Loucy (cell line): Measurements from ENCODE around the gene RABL6.

Source experiments
- CTCF ChIP-seq: fragments of 200-600 bp; sonication (generic); conservative IDR thresholded peaks from 2 replicates; pipeline ENCODE4 v1.5.1; 2014; ENCODE audit warnings: mild to moderate bottlenecking, antibody characterized with exemption, low read length
- EZH2phosphoT487 ChIP-seq: fragments of 200-600 bp; IDR thresholded peaks from 2 replicates; pipeline ENCODE4 v1.6.1; 2018; ENCODE audit warnings: antibody characterized with exemption, mild to moderate bottlenecking, moderate library complexity, borderline replicate concordance

- TF ChIP-seq CTCF, result no peak
- no peak for TF ChIP-seq EZH2phosphoT487
Measured at GRCh38 chr9:136806067-136806466, 1.7 kb upstream of the RABL6 start.
